Heart left ventricle (tissue), 16 donors: ENCODE data around the gene GDF3. TPM values are rescaled to one million over a fixed set of nuclear protein-coding genes. Genes with fewer than 3 reads are reported as not detected.
A peak's percentile ranks its signal among the peaks of the same experiment; 100 is the strongest.

Experiments
- ATAC-seq, 4 donors: fragments of 200-7000 bp; cut with Tn5 transposase; one replicate each; pipeline ENCODE4 v1.9.1; 2020 to 2022; ENCODE audit warnings: moderate library complexity in 4 of 4, mild to moderate bottlenecking in 3 of 4, moderate number of reproducible peaks in 1 of 4
- DNase-seq, 5 donors: peaks; one replicate each; pipeline ENCODE4 v3.0.0-alpha.2; 2020
- H3K27ac ChIP-seq, 12 donors: fragments of 200-600 bp; sonication (generic) in 4 of 12; one replicate each; pipeline versions ENCODE4 v1.5.0 to v1.8.0; 2016 to 2022; ENCODE audit warnings: mild to moderate bottlenecking in 2 of 12
- H3K27me3 ChIP-seq, 9 donors: fragments of 200-600 bp; sonication (generic) in 2 of 9; one replicate each; pipeline versions ENCODE4 v1.5.1 to v1.8.0; 2016 to 2022; ENCODE audit warnings: mild to moderate bottlenecking in 3 of 9
- H3K36me3 ChIP-seq, 9 donors: fragments of 200-600 bp; sonication (generic) in 2 of 9; one replicate each; pipeline versions ENCODE4 v1.5.0 to v1.8.0; 2018 to 2022; ENCODE audit warnings: mild to moderate bottlenecking in 2 of 9
- H3K4me1 ChIP-seq, 12 donors: fragments of 200-600 bp; sonication (generic) in 4 of 12; one replicate each; pipeline versions ENCODE4 v1.5.0 to v1.8.0; 2016 to 2022; ENCODE audit warnings: mild to moderate bottlenecking in 3 of 12
- H3K4me3 ChIP-seq, 12 donors: fragments of 200-600 bp; sonication (generic) in 4 of 12; one replicate each; pipeline versions ENCODE4 v1.5.0 to v1.8.0; 2017 to 2022; ENCODE audit warnings: mild to moderate bottlenecking in 9 of 12, moderate library complexity in 4 of 12
- H3K9me3 ChIP-seq, 12 donors: fragments of 200-600 bp; sonication (generic) in 4 of 12; one replicate each; pipeline versions ENCODE4 v1.5.0 to v1.8.0; 2016 to 2022; ENCODE audit warnings: mild to moderate bottlenecking in 1 of 12
- POLR2A ChIP-seq, 2 donors: fragments of 450-650 bp; IDR thresholded peaks; one replicate each; pipeline ENCODE4 v1.6.1; 2017; ENCODE audit warnings: antibody characterized with exemption in 2 of 2, mild to moderate bottlenecking in 2 of 2, moderate library complexity in 2 of 2
- WGBS, 4 donors: extraction: QIAGEN DNeasy Blood & Tissue Kit in 2 of 4; methylation state at CpG; one replicate each; pipeline versions ENCODE4 v1.1.5 to v1.1.7; 2013 to 2018; 5-methylcytosine and 5-hydroxymethylcytosine counted together
- intact Hi-C, 10 donors: fragments of 100-400 bp; cut with DNase I; formaldehyde crosslinking; loops; one replicate each; pipeline versions ENCODE4 v1.11.1 to v1.14.2; 2022
- polyA plus RNA-seq, 2 donors: library from polyadenylated mRNA; stranded (reverse); fragments of 200-250 nt; gene quantifications; one replicate each; pipeline ENCODE4 v1.2.3, GENCODE V29; 2013
- total RNA-seq, 9 donors: library from RNA; depleted of rRNA in 2 of 9; stranded (reverse); fragments of >200 nt in 2 of 9; fragmentation: NEBNext Ultra II Directional in 3 of 9; extraction: Animal tissue kit (Norgen Biotek cat#: 25700) in 3 of 9; gene quantifications; one replicate each; pipeline versions ENCODE4 v1.1.0 to v1.2.4, GENCODE V29; 2016 to 2023
- TF ChIP-seq, protein P1 (sequence below), 12 donors: fragments of 200-600 bp; sonication (generic) in 4 of 12; IDR thresholded peaks; one replicate each; pipeline versions ENCODE4 v1.5.0 to v1.8.0; 2018 to 2022; ENCODE audit warnings: antibody characterized with exemption in 12 of 12, mild to moderate bottlenecking in 5 of 12
- donor health status: ischemic (EF 13 %, LVEDD 7.1; RV severe dilation, severe dysfunction).
- donor health status: healthy with polysubstance abuse.
- donor health status: DM: no; HTN: yes; CAD: no.
- donor health status: DM: no; HTN: no; CAD: no.
- donor health status: ischemic (EF 25% LVEDD 6.9; RV normal size, moderate dysfunction).
- donor health status: ischemic (EF 25% LVEDD 5.7; RV mildly dilated, moderate dysfunction).
- donor health status: healthy.
- donor health status: DM: yes; HTN: yes; CAD: no.
- donor health status: ischemic (EF 35%, LVEDD 5.7; RV mildly dilated, moderate dysfunction).
- donor health status: nonischemic (EF 11% LVEDD 7.7; RV severe dilation, severe dysfunction).
- donor health status: DM: yes; HTN: yes; CAD: no.
- donor health status: PGD.
- donor health status: ischemic (EF 29% LVEDD 5.4; RV normal size, mild dysfunction).
- donor health status: nonischemic (EF 23%, LVEDD 6.1; RV moderate dilation, normal function).

GDF3 gene
- total and polyA plus RNA-seq, 11 donors: 0.30 TPM; not detected in 10

DNA sequence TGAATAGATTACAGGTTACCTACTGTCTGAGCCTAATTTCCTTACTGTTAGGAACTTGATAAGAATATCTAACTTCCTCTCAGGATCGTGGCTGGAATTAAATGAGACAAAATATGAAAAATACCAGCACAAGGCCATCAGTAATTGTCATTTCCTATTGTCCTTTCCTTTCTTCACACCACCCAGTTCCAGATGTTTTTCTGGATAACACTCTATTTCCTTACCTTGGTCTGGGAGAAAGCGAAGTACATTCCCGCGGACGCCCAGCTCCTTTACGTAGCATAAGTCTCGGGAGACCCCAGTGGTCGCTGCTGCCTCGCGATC, 376 bp downstream of the GDF3 start:
- WGBS, 4 donors: 10 to 20% (median 14%) methylated on average over 10 of the region's 10 CpGs
- Histone ChIP-seq H3K4me3 (peak overlapping the region in 2 of 12 donors; percentile 5 to 14), H3K36me3 (no peaks in the 10 kb centered on the region), H3K9me3 (no peaks in the 10 kb centered on the region), H3K4me1 (peaks cover 0 to 16% (median 5%) of the 10 kb centered on the region in 12 donors), H3K27ac (peak overlapping the region in 3 of 12 donors; percentile 21 to 58 (median 24)), H3K27me3 (peaks cover 0 to 3% (median 0%) of the 10 kb centered on the region in 9 donors)
- no peak for TF ChIP-seq POLR2A (IDR thresholded peaks at IDR 0.05)
- TF ChIP-seq, protein P1, sequence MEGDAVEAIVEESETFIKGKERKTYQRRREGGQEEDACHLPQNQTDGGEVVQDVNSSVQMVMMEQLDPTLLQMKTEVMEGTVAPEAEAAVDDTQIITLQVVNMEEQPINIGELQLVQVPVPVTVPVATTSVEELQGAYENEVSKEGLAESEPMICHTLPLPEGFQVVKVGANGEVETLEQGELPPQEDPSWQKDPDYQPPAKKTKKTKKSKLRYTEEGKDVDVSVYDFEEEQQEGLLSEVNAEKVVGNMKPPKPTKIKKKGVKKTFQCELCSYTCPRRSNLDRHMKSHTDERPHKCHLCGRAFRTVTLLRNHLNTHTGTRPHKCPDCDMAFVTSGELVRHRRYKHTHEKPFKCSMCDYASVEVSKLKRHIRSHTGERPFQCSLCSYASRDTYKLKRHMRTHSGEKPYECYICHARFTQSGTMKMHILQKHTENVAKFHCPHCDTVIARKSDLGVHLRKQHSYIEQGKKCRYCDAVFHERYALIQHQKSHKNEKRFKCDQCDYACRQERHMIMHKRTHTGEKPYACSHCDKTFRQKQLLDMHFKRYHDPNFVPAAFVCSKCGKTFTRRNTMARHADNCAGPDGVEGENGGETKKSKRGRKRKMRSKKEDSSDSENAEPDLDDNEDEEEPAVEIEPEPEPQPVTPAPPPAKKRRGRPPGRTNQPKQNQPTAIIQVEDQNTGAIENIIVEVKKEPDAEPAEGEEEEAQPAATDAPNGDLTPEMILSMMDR (IDR thresholded peaks at IDR 0.05): no peak
- DNase-seq (no peak), ATAC-seq (peak; percentile 24 to 85 (median 52))
- intact Hi-C loops: no loop called here

DNA sequence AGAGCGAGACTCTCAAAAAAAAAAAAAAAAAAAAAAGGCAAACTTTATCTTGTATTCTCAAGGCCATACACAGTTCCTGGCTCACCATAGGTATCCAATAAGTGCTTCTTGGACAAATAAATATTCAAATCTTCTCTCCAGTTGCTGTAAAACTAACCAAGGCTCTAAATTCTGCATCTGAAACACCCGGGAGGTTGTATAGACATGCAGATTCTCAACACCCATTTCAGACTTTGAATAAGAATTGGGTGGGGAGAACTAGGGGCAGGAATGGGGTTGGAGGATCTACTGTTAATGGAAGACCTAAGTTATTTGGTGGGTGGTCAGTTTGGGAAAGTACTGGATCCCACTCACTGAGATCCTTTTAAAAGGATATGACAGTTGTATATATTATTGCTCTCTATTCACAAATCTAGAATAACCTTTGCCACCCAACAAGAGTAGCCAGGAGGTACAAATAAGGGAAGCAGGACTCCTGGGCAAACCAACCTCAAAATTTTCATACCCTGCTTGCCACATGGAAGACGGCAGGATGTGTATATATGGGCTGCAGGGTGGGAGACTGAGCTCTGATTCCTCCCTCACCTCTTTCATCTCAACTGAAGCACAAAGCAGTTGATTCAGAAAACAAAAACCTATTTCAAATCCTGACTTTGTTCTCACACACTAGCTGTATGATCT, 879 bp downstream of the GDF3 start:
- WGBS, 4 donors: 55 to 68% (median 61%) methylated on average over 3 of the region's 3 CpGs
- TF ChIP-seq, protein P1 (IDR thresholded peaks at IDR 0.05): no peak
- no peak for TF ChIP-seq POLR2A (IDR thresholded peaks at IDR 0.05)
- Histone ChIP-seq H3K27me3 (peaks cover 0 to 3% (median 0%) of the 10 kb centered on the region in 9 donors), H3K27ac (peak overlapping the region in 2 of 12 donors; percentile 9 to 14), H3K4me3 (no peak overlapping the region), H3K4me1 (peaks cover 0 to 16% (median 5%) of the 10 kb centered on the region in 12 donors), H3K36me3 (no peaks in the 10 kb centered on the region), H3K9me3 (no peaks in the 10 kb centered on the region)
- intact Hi-C loops: no loop called here
- DNase-seq: no peak
- ATAC-seq: no peak

DNA sequence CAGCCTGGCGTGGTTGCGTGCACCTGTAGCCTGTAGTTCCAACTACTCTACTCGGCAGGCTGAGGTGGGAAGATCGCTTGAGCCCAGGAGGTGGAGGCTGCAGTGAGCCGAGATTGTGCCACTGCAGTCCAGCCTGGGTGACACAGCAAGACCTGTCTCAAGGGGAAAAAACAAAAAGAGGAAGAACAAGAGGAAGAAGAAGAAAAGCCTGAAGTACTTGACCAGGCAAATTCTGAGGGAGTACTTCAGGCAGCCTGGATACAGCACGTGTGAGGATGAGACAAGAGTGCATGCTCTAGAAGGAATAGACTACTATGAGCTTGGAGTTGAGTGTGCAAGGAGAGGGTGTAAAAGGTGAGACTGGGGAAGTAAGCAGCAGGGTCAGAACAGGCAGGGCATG, 1.8 kb downstream of the GDF3 start:
- ATAC-seq (peak in 1 of 4 donors; percentile 36), DNase-seq (no peak)
- TF ChIP-seq, protein P1 (IDR thresholded peaks at IDR 0.05): no peak
- TF ChIP-seq POLR2A (IDR thresholded peaks at IDR 0.05): no peak
- Histone ChIP-seq H3K4me3 (no peak overlapping the region), H3K27me3 (peaks cover 0 to 3% (median 0%) of the 10 kb centered on the region in 9 donors), H3K4me1 (peaks cover 0 to 16% (median 5%) of the 10 kb centered on the region in 12 donors), H3K36me3 (no peaks in the 10 kb centered on the region), H3K27ac (no peak overlapping the region), H3K9me3 (no peaks in the 10 kb centered on the region)
- 73 to 86% (median 83%) methylated on average over 6 of the region's 6 CpGs for WGBS, 4 donors
- intact Hi-C loops: no loop called here

DNA sequence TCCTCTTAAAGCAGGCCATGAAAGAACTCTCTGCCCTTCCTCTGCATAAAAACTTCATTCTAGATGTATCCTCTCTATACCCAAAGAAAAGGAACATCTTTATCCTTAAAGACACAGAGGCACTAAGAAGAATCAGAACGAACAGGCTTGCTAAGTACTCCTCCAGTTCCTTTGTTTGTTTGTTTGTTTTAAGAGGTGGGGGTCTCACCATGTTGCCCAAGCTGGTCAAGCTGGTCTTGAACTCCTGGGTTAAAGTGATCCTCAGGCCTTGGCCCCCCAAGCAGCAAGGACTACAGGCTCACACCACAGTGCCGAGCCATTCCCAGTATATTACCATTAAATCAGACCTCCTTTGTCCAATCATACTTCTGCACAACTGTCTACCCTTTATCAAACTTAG, 14.0 kb downstream of the GDF3 start:
- no peaks in the 10 kb centered on the region for H3K27me3 ChIP-seq
- no peak for DNase-seq
- TF ChIP-seq, protein P1 (IDR thresholded peaks at IDR 0.05): no peak
- no peak for TF ChIP-seq POLR2A (IDR thresholded peaks at IDR 0.05)
- H3K9me3 ChIP-seq: no peaks in the 10 kb centered on the region
- H3K36me3 ChIP-seq: no peaks in the 10 kb centered on the region
- no peak overlapping the region for H3K4me3 ChIP-seq
- WGBS, 4 donors: 56 to 76% (median 63%) methylated on average over 2 of the region's 2 CpGs
- no peak overlapping the region for H3K27ac ChIP-seq
- no peak for ATAC-seq
- intact Hi-C loops: no loop called here
- peaks cover 0 to 3% (median 0%) of the 10 kb centered on the region in 12 donors for H3K4me1 ChIP-seq
